ENCODE data around the gene CCDC39.
"Not testable (repeated sequence)": the region's sequence is repeated elsewhere in the genome, so short reads cannot be mapped to it uniquely, and the experiment has no call there.

Gene CCDC39

DNA sequence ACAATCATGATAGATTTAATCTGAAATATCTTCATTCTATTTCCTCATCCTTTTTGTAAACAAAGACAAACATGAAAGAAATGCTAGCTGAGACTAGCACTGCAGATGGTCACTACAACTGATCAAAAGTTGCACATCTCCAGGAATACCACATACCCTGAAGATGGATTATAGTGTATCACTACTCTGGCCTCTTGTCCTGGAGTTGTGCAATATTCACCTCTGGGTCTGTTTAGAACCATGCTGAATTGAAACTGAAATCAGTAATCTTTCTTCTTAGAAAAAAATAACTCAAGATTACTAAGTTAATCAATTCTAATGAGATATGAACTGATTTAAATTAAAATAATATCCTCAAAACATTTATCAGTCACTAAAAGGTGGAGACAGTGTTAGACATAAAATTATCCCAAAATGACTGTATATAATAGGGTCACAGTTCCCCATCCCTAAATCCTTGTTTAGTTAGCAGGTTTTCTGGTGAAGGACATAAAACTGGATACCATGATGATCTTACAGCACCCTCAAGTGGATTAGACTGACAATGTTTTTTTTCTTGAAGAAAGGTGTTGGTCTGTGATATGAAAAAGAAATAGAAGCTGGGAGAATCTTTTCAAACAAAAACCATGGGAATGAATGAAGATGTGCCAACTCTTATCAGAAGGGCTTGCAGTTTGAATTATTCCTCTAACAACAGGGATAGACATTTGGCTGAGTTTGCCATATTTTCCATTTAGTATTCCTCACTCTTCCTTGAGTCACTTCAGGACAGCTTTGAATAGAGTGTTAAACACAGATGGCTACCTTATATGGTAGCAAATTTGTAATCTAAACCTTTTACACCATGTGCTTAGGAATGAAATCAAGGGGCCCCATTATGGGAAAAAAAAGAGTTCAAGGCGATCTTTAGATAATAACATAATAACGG, 84.4 kb downstream of the CCDC39 start:
- H3K79me2 ChIP-seq (ENCODE audit: control insufficient read depth, insufficient read depth, low read length, unreplicated experiment): no peaks in the 10 kb centered on the region
- H3K4me1 ChIP-seq (ENCODE audit: control insufficient read depth, insufficient read depth, low read length, unreplicated experiment): peaks cover 9% of the 10 kb centered on the region
- H3K27ac ChIP-seq (ENCODE audit: low read depth, low read length): no peak overlapping the region
- no peaks in the 10 kb centered on the region for H3K36me3 ChIP-seq (ENCODE audit: insufficient read depth, low read length)
- H3K4me3 ChIP-seq (ENCODE audit: low read depth, low read length): no peak overlapping the region
- H3K27me3 ChIP-seq (ENCODE audit: insufficient read depth, low read length): no peaks in the 10 kb centered on the region
- no peak overlapping the region for H2AFZ ChIP-seq (ENCODE audit: low read length, unreplicated experiment)

DNA sequence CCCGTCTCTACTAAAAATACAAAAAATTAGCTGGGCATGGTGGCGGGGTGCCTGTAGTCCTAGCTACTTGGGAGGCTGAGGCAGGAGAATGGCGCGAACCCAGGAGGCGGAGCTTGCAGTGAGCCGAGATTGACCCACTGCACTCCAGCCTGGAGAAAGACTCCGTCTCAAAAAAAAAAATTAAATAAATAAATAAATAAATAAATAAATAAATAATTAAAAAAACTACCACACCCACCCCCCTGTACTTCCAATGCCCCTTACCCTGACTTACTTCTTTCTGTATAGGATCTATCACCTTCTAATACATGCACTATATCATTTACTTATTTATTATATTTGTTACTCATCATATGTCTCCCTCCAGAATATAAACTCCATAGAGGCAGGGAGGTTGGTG, 85.7 kb downstream of the CCDC39 start:
- H3K36me3 ChIP-seq (ENCODE audit: insufficient read depth, low read length); H3K27me3 ChIP-seq (ENCODE audit: insufficient read depth, low read length); H3K27ac ChIP-seq (ENCODE audit: low read depth, low read length); H3K4me1 ChIP-seq (ENCODE audit: control insufficient read depth, insufficient read depth, low read length, unreplicated experiment); H3K79me2 ChIP-seq (ENCODE audit: control insufficient read depth, insufficient read depth, low read length, unreplicated experiment); H3K4me3 ChIP-seq (ENCODE audit: low read depth, low read length); H2AFZ ChIP-seq (ENCODE audit: low read length, unreplicated experiment): not testable (repeated sequence)

DNA sequence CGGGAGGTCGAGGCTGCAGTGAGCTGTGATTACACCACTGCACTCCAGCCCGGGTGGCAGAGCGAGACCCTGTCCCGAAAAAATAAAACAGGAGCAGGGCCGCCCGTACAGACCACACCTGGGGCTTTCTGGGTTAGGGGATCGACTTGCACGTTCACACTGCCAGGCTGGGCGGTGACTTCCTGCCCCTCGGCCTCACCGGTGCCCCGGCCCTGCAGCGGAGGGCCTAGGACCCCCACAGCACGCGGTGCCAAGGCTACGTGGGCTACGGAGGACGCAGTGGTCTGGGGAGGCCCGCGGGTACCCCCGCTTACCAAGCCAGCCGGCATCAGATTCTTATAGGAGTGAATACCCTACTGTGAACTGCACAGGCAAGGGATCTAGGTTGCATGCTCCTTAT, 88.9 kb downstream of the CCDC39 start:
- Histone ChIP-seq H3K27me3 (ENCODE audit: insufficient read depth, low read length) (no peaks in the 10 kb centered on the region), H2AFZ (ENCODE audit: low read length, unreplicated experiment) (no peak overlapping the region), H3K79me2 (ENCODE audit: control insufficient read depth, insufficient read depth, low read length, unreplicated experiment) (no peaks in the 10 kb centered on the region), H3K4me3 (ENCODE audit: low read depth, low read length) (no peak overlapping the region), H3K27ac (ENCODE audit: low read depth, low read length) (no peak overlapping the region), H3K36me3 (ENCODE audit: insufficient read depth, low read length) (no peaks in the 10 kb centered on the region), H3K4me1 (ENCODE audit: control insufficient read depth, insufficient read depth, low read length, unreplicated experiment) (peaks cover 9% of the 10 kb centered on the region)

DNA sequence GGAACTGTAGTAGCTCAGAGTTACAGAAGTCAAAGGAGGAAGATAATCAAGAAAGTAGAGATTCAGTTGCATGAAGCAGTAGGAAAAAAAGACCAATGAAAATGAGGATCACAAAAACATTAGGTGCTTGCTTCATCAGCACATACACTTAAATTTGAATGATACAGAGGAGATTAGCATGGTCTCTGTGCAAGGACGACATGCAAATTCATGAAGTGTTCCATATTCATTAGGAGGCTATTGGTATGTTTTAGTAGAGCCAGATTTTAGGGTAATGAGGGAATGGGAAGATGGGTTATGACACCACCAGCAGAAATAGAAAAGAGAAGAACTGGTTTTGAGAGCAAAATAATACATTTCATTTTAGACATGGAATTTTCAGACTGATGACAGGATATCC, 98.4 kb downstream of the CCDC39 start:
- Histone ChIP-seq H3K4me3 (ENCODE audit: low read depth, low read length) (no peak overlapping the region), H3K79me2 (ENCODE audit: control insufficient read depth, insufficient read depth, low read length, unreplicated experiment) (no peaks in the 10 kb centered on the region), H3K36me3 (ENCODE audit: insufficient read depth, low read length) (no peaks in the 10 kb centered on the region), H2AFZ (ENCODE audit: low read length, unreplicated experiment) (no peak overlapping the region), H3K4me1 (ENCODE audit: control insufficient read depth, insufficient read depth, low read length, unreplicated experiment) (no peaks in the 10 kb centered on the region), H3K27ac (ENCODE audit: low read depth, low read length) (no peak overlapping the region), H3K27me3 (ENCODE audit: insufficient read depth, low read length) (peaks cover 14% of the 10 kb centered on the region)

DNA sequence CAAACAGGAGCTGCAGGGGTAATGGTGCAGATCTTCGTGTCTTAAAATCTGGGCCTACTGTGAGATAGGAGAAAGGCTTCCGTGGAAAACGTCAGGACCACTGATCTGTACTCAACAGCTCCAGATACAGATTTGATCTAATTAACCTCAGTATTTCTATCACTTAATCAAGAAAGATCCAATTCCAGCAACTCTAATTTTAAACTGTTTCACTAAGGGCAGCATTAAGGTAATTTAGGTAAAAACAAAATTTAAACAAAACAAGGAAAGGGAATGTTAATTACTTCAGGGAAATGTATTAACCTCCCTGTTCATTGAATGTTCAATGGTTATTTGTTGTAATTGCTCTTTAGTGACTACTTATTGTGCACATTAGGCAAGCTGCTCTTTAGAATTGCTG, 103.7 kb downstream of the CCDC39 start:
- H3K27ac ChIP-seq (ENCODE audit: low read depth, low read length): no peak overlapping the region
- no peak overlapping the region for H2AFZ ChIP-seq (ENCODE audit: low read length, unreplicated experiment)
- H3K79me2 ChIP-seq (ENCODE audit: control insufficient read depth, insufficient read depth, low read length, unreplicated experiment): no peaks in the 10 kb centered on the region
- H3K4me3 ChIP-seq (ENCODE audit: low read depth, low read length): no peak overlapping the region
- H3K36me3 ChIP-seq (ENCODE audit: insufficient read depth, low read length): no peaks in the 10 kb centered on the region
- peaks cover 6% of the 10 kb centered on the region; the same call in 1 of the 2 replicates for H3K27me3 ChIP-seq (ENCODE audit: insufficient read depth, low read length)
- no peaks in the 10 kb centered on the region for H3K4me1 ChIP-seq (ENCODE audit: control insufficient read depth, insufficient read depth, low read length, unreplicated experiment)

DNA sequence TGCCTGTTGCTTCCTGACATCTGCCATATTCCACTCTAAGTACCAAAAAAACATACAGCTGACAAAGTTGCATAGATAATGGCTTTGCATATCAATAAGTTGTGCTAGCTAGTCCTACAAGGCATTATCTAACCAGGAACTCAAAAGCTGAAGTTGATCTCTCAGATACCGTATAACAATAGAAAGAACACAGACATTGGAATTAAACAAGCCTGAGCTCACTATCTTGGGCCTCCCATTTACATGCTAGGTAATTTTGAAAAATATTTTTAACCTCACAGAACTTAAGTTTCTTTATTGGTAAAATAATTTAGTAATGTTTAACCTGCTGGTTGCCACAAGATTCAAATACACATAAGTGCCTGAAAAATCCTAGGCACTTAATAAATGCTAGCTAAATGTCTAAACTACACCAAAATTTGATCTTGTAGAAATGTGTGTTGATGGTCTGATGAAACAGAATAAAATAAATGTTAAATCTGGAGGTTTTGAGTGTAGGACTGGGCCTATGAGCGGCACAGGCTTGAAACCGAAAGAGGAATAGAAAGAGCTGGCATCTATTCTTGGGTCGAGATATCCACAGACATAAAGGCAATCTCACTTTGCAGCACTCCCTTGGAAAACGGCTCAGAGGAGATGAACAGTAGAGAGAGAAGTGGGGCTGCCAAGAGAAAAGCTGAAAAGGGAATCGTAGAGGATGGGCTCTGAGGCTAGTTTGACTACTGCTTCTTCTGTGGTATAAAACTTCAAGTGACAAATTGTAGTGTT, 107.3 kb downstream of the CCDC39 start:
- H3K27me3 ChIP-seq (ENCODE audit: insufficient read depth, low read length): no peaks in the 10 kb centered on the region
- no peak overlapping the region for H2AFZ ChIP-seq (ENCODE audit: low read length, unreplicated experiment)
- no peaks in the 10 kb centered on the region for H3K36me3 ChIP-seq (ENCODE audit: insufficient read depth, low read length)
- H3K79me2 ChIP-seq (ENCODE audit: control insufficient read depth, insufficient read depth, low read length, unreplicated experiment): no peaks in the 10 kb centered on the region
- H3K4me1 ChIP-seq (ENCODE audit: control insufficient read depth, insufficient read depth, low read length, unreplicated experiment): no peaks in the 10 kb centered on the region
- no peak overlapping the region for H3K27ac ChIP-seq (ENCODE audit: low read depth, low read length)
- no peak overlapping the region for H3K4me3 ChIP-seq (ENCODE audit: low read depth, low read length)

DNA sequence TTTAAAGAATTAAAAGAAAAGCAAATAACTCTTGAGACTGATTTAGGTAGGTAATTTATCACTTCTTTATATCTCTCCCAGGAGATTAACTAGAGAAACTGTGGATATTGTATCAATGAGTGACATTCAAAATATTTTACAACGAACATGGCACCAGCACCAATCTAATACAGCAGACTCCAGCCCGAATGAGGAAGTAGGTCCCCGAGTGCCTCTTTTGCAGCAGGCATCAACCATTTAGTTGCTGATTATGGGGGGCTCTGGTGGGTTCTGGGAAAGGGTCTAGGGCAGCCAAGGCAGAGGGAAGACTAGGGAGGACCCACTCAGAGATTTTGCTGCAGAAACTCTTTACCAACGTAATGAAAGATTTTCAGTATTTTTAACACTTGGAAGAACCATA, 109.1 kb downstream of the CCDC39 start:
- H3K27ac ChIP-seq (ENCODE audit: low read depth, low read length): no peak overlapping the region
- no peak overlapping the region for H3K4me3 ChIP-seq (ENCODE audit: low read depth, low read length)
- H2AFZ ChIP-seq (ENCODE audit: low read length, unreplicated experiment): no peak overlapping the region
- no peaks in the 10 kb centered on the region for H3K36me3 ChIP-seq (ENCODE audit: insufficient read depth, low read length)
- no peaks in the 10 kb centered on the region for H3K79me2 ChIP-seq (ENCODE audit: control insufficient read depth, insufficient read depth, low read length, unreplicated experiment)
- no peaks in the 10 kb centered on the region for H3K4me1 ChIP-seq (ENCODE audit: control insufficient read depth, insufficient read depth, low read length, unreplicated experiment)
- no peaks in the 10 kb centered on the region for H3K27me3 ChIP-seq (ENCODE audit: insufficient read depth, low read length)

DNA sequence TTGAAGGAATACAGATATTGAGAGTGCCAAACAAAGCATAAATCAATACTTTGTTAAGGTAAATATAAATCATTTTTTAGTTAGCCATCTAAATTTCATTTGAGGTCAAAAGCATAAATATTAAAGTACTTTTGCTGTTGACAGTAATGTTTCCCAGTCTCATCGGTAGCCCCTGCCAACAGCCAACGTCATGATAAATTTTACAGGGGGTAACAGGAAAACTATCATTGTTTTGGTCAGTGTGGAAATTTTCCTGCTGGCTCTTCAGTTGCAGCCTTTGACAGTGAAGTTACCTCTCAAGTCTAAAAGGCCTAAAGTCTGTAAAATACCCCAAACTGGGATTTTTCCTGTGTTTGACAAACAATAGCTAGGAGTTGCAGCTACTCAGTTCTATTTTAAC, 114.6 kb downstream of the CCDC39 start:
- Histone ChIP-seq H2AFZ (ENCODE audit: low read length, unreplicated experiment) (no peak overlapping the region), H3K27ac (ENCODE audit: low read depth, low read length) (no peak overlapping the region), H3K4me3 (ENCODE audit: low read depth, low read length) (no peak overlapping the region), H3K36me3 (ENCODE audit: insufficient read depth, low read length) (no peaks in the 10 kb centered on the region), H3K79me2 (ENCODE audit: control insufficient read depth, insufficient read depth, low read length, unreplicated experiment) (no peaks in the 10 kb centered on the region), H3K4me1 (ENCODE audit: control insufficient read depth, insufficient read depth, low read length, unreplicated experiment) (no peaks in the 10 kb centered on the region), H3K27me3 (ENCODE audit: insufficient read depth, low read length) (no peaks in the 10 kb centered on the region)

Data from ACC112 (cell line).